ENCODE data around the gene CACTIN. TPM values are rescaled to one million over a fixed set of nuclear protein-coding genes. Genes with fewer than 3 reads are reported as not detected.
A peak's percentile ranks its signal among the peaks of the same experiment; 100 is the strongest.

The CACTIN gene
- total RNA-seq, 6 donors from 2014 or later, result 21.5 to 97.4 (median 25.5) TPM

GRCh38 chr19:3657395-3657769, 30.8 kb upstream of the CACTIN start:
- H3K36me3 ChIP-seq, result peaks cover 10 to 88% (median 76%) of the 10 kb centered on the region in 4 donors
- 96 to 97% methylated on average over 11 to 16 of the region's 16 CpGs for WGBS, 2 donors
- H3K9me3 ChIP-seq, result no peaks in the 10 kb centered on the region
- no peak overlapping the region for H3K4me3 ChIP-seq
- DNase-seq (no peak), ATAC-seq (ENCODE audit: low FRiP score in 2 of 2) (no peak)
- no peak for TF ChIP-seq POLR2AphosphoS5 (IDR thresholded peaks at IDR 0.05)
- TF ChIP-seq CTCF (IDR thresholded peaks at IDR 0.05), result no peak
- no peak for TF ChIP-seq POLR2A (IDR thresholded peaks at IDR 0.05)
- TF ChIP-seq EP300 (IDR thresholded peaks at IDR 0.05), result no peak
- H3K27ac ChIP-seq, result no peak overlapping the region
- no peaks in the 10 kb centered on the region for H3K4me1 ChIP-seq
- no peaks in the 10 kb centered on the region for H3K27me3 ChIP-seq

GRCh38 chr19:3656747-3657394, 30.3 kb upstream of the CACTIN start:
- no peak for TF ChIP-seq EP300 (IDR thresholded peaks at IDR 0.05)
- no peak for TF ChIP-seq POLR2A (IDR thresholded peaks at IDR 0.05)
- no peak for TF ChIP-seq POLR2AphosphoS5 (IDR thresholded peaks at IDR 0.05)
- no peak for TF ChIP-seq CTCF (IDR thresholded peaks at IDR 0.05)
- Histone ChIP-seq H3K4me3 (no peak overlapping the region), H3K9me3 (no peaks in the 10 kb centered on the region), H3K27ac (no peak overlapping the region), H3K36me3 (peaks cover 10 to 88% (median 78%) of the 10 kb centered on the region in 4 donors), H3K27me3 (no peaks in the 10 kb centered on the region), H3K4me1 (no peaks in the 10 kb centered on the region)
- no peak for DNase-seq
- no peak for ATAC-seq (ENCODE audit: low FRiP score in 2 of 2)
- WGBS, 2 donors, result 93 to 95% methylated on average over 18 to 19 of the region's 19 CpGs

GRCh38 chr19:3656073-3656746, 29.6 kb upstream of the CACTIN start:
- Histone ChIP-seq H3K27me3 (no peaks in the 10 kb centered on the region), H3K9me3 (no peaks in the 10 kb centered on the region), H3K27ac (no peak overlapping the region), H3K4me3 (no peak overlapping the region), H3K4me1 (no peaks in the 10 kb centered on the region), H3K36me3 (peaks cover 10 to 88% (median 78%) of the 10 kb centered on the region in 4 donors)
- WGBS, 2 donors, result 89 to 93% methylated on average over 30 to 32 of the region's 36 CpGs
- DNase-seq, result peak in 1 of 2 donors; percentile 75
- TF ChIP-seq CTCF (IDR thresholded peaks at IDR 0.05) (no peak), POLR2AphosphoS5 (IDR thresholded peaks at IDR 0.05) (no peak), EP300 (IDR thresholded peaks at IDR 0.05) (no peak), POLR2A (IDR thresholded peaks at IDR 0.05) (no peak)
- peak in 1 of 2 donors; percentile 1 for ATAC-seq (ENCODE audit: low FRiP score in 2 of 2)

- no peaks in the 10 kb centered on the region for H3K9me3 ChIP-seq
- H3K27me3 ChIP-seq, result no peaks in the 10 kb centered on the region
- ATAC-seq (ENCODE audit: low FRiP score in 2 of 2) (peak in 1 of 2 donors; percentile 87), DNase-seq (peak in 1 of 2 donors; percentile 59)
- no peak overlapping the region for H3K4me3 ChIP-seq
- WGBS, 2 donors, result 92 to 96% methylated on average over 22 to 25 of the region's 25 CpGs
- no peaks in the 10 kb centered on the region for H3K4me1 ChIP-seq
- no peak overlapping the region for H3K27ac ChIP-seq
- no peak for TF ChIP-seq CTCF (IDR thresholded peaks at IDR 0.05)
- TF ChIP-seq POLR2AphosphoS5 (IDR thresholded peaks at IDR 0.05), result no peak
- no peak for TF ChIP-seq POLR2A (IDR thresholded peaks at IDR 0.05)
- no peak for TF ChIP-seq EP300 (IDR thresholded peaks at IDR 0.05)
- H3K36me3 ChIP-seq, result peaks cover 12 to 88% (median 81%) of the 10 kb centered on the region in 4 donors
Observed at GRCh38 chr19:3655402-3656072, 28.9 kb upstream of the CACTIN start.
